Measurements from ENCODE around the gene CCDC47.

The CCDC47 gene

GRCh38 chr17:63696381-63696961, 76.9 kb downstream of the CCDC47 start:
- DNase-seq: peak; percentile 7

- no peak for DNase-seq
These were observed 77.5 kb downstream of the CCDC47 start for GRCh38 chr17:63695889-63696288.

Data from NCI-H1105 (cell line).